Activated CD8-positive, alpha-beta memory T cell treated with anti-CD3 and anti-CD28 coated beads for 36 hours (primary cell): Measurements from ENCODE around the gene TFRC. TPM values are rescaled to one million over a fixed set of nuclear protein-coding genes. Genes with fewer than 3 reads are reported as not detected.
"Not testable (repeated sequence)": the region's sequence is repeated elsewhere in the genome, so short reads cannot be mapped to it uniquely, and the experiment has no call there.

Experiments used
- CTCF ChIA-PET: fragments of 350-600 bp; sonication (Branson Sonifier 250); formaldehyde crosslinking; loops from one replicate; lab custom pipeline; 2021; ENCODE audit warnings: antibody characterized with exemption; lab: Charles Lee
- POLR2A ChIA-PET: fragments of 350-600 bp; sonication (Branson Sonifier 250); formaldehyde crosslinking; loops from one replicate; lab custom pipeline; 2021; ENCODE audit warnings: antibody characterized with exemption; lab: Charles Lee
- total RNA-seq, 2 experiments: library from RNA; stranded (reverse); gene quantifications; one replicate each; pipeline ENCODE4 v1.2.3, GENCODE V29; 2021

Gene TFRC
- total RNA-seq, 2 experiments from 2014 or later, result 775 to 779 TPM

DNA sequence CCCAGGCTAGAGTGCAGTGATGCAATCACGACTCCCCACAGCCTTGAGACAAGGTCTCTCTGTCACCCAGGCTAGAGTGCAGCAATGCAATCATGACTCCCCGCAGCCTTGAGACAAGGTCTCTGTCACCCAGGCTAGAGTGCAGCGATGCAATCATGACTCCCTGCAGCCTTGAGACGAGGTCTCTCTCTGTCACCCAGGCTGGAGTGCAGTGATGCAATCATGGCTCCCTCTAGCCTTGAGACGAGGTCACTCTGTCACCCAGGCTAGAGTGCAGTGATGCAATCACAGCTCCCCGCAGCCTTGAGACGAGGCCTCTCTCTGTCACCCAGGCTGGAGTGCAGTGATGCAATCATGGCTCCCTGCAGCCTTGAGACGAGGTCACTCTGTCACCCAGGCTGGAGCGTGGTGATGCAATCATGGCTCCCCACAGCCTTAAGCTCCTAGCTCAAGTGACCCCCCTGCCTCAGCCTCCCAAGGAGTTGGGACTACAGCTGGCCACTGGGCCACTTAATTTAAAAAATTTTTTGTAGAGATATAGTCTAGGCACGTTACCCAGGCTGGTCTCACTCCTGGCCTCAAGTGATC, 26.1 kb downstream of the TFRC start:
- ChIA-PET POLR2A (interaction anchor here (0.6 to 1.0 kb wide), 3 partner anchors 24 to 429 kb away, joined by 3 read pairs; no protein-coding TSS in a partner anchor), CTCF (no interaction called here)

DNA sequence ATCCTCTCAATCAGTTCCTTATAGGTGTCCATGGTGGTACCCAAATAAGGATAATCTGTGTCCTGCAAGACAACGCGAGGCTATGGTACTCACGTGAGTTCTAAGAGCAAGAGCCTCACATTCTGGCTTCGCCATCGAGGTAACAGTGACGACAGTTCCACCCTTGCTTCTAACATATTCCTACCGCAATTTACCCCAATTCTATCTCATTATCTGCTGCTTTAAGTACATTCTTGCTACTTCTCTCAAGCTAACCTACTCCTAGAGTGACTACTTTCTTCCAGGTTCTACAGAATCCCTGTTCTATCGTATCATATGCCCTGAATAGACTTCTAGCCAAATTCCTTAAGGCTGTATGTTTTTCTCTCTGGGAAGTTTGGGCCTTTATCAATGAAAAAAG, 26.6 kb downstream of the TFRC start:
- ChIA-PET POLR2A (no interaction called here), CTCF (no interaction called here)

DNA sequence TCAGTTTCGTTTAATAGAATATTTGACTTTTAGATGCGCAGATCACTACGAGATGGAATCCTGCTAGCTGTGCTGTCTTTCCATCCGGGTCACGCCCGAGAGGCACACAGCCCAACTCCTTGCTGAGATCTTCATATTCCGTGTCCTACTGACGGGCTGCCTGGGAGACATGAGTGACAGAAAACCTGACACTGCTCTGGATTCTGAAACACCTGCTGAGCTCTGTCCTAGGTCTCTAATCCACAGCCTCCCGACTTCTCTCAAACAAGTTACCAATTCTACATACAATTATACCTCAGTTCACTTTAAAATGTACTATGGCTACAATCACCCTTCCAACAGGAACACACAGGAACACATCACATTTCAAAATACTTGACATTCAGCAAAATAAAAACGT, 27.2 kb downstream of the TFRC start:
- POLR2A ChIA-PET, result no interaction called here
- CTCF ChIA-PET, result no interaction called here

DNA sequence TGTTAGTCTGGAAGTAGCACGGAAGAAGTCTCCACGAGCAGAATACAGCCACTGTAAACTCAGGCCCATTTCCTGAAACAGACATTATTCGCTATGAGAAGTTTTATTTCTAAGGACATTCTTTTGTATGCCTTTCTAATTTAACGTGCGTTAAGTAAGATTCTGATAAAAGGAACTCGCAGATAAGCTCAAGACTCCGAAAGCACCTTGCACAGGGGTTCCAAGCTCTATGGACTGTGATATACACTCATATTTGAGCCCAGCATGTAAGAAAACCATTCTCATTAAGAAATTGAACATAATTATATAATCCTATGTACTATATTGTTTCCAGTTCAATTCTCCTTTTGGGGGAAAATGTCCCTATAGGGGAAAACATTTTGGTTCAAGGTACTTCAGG, 28.4 kb downstream of the TFRC start:
- CTCF ChIA-PET, result no interaction called here
- POLR2A ChIA-PET, result no interaction called here

DNA sequence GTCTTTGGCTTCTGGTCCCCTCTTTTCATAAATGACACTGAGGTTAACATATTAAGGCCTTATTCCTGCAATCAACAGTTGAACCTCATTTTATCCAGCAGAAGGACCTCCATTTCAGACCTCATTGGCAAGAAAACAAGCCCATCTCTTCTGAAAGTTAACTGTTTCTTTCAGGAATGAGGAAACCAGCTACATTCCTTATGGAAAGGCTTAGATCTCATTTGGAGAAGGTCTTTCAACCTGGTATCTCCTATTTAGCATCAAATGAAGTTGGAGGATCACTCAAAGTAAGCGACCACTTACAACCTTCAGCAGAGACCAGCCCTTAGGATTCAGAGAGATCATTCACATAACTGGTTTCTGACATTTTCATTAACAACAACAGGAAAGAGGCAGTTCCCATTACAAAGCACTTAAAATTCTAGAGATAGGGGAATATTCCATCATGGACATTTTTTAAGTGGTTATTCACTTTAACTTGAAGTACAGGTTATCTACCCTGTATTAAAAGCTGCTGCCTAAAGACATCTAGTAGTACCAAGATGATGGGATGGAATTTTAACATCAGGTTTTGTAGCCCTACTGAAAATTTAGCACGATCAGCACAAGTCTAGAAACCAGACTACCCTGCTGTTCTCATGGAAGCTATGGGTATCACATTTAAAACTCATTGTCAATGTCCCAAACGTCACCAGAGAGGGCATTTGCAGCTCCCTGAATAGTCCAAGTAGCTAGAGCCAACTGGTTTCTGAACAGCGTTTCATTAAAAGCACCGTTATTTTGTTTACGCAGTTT, 30.4 kb downstream of the TFRC start:
- ChIA-PET POLR2A (no interaction called here), CTCF (no interaction called here)

DNA sequence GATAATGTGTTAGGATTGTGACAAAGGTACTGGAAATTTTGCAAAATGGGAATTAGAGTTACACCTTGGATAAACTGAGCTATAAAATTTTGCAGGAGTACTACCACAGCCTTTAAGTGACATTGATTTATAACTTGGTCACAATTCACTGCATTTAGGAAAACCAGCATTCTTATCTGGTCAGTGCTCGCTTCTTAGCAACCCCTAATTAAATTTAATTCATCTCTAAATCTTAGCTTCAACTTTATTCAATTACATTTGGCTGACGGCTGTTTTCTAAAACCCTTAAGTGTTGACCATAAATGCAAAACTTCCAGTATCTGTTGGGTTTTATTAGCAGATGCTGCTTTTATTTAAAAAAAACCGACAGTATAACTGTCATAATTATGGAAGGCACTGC, 31.3 kb downstream of the TFRC start:
- ChIA-PET POLR2A (no interaction called here), CTCF (no interaction called here)

DNA sequence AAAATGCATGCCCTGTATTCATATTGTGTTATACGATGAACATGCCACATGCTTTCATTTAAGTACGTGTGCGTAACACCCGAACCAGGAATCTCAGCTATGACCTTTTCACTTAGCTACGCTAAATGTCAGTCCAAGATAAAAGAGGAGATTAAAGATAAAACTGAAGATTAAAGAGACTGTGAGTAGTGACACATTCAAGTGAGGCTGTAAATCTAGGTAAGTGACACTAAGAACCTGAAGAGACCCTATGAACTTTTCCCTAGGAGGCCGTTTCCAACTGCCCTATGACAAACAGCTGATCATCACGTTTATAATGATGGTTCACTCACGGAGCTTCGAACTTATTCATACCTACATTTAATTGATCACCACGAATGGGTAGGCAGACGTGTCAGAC, 32.2 kb downstream of the TFRC start:
- ChIA-PET CTCF (interaction anchor here (0.9 kb wide), 1 partner anchor 24 kb away, joined by 3 read pairs; no protein-coding TSS in a partner anchor), POLR2A (no interaction called here)

DNA sequence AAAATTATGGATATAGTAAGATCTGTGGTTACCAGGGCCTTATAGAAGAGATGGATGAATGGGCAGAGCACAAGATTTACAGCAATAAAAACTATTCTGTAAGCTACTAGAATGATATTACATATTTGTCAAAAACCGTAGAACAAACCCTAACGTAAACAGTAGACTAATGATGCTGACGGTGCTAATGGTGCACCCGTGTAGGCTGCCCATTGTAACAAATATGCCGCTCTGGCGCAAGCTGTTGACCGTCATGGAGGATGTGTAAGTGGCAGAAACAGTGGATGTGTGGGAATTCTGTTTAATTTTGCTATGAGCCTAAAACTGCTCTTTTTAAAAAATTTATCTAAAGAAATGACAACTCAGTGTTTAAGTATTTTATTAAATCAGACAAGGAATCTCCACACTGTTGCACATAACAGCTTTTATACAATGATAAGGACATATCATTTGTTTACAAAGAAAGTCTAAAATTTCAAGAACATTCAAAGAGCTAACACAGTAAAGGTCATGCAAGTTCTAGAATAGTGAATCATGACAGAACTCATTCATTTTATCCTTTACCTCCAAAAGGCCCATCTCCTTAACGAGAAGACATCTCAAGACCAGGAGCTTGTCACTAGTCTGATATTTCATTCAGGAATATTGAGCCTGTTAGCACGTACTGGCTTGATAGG, 32.8 kb downstream of the TFRC start:
- POLR2A ChIA-PET, result no interaction called here

DNA sequence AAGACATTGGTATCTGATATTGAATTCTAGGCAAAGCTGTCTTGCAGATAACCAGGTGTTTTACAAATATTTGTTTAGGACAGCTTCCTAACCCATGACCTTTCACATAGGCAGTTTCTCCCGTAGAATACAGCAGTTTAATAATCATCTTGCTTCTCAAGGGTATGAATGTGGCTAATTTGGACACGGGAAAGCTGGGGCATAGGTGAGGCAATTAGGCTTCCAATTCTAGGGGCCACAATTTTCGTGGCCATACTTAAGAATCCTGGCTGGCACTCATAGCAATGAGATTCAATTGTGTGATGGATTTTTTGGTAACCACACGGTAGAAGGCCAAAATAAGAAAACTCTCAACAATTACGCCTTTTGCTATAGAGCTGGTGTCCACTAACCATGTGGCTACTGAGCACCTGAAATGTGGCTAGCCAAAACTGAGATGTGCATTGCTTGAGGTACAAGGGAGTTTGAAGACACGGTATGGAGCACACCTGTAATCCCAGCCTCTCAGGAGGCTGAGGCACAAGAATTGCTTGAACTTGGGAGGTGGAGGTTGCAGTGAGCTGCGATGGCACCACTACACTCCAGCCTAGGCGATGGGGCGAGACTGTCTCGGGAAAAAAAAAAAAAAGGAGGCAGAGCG, 34.4 kb downstream of the TFRC start:
- ChIA-PET POLR2A (interaction anchor here (1.2 kb wide), 1 partner anchor 10 kb away, joined by 3 read pairs; no protein-coding TSS in a partner anchor), CTCF (interaction anchor here (0.6 kb wide), 1 partner anchor 174 kb away, joined by 3 read pairs; no protein-coding TSS in a partner anchor)

More for the DNA sequence above, 32.8 kb downstream of the TFRC start:
- CTCF ChIA-PET, result interaction anchor here (0.8 kb wide), 1 partner anchor 24 kb away, joined by 3 read pairs; no protein-coding TSS in a partner anchor

DNA sequence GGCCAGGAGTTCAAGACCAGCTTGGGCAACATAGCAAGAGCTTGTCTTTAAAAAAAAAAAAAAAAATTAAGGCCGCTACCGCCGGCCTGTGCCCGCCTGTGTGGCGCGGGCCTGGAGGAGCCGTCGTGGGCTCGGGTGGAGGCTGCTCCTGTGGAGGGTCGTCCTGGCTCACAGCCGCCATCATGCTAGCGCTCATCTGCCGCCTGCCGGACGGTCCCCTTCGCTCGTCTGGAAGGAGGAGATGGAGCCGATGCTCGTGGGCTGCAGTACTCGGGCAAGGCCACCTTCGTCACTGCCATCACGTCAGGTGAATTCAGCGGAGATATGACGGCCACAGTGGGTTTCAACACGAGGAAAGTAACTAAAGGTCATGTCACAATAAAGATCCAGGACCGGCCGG, 37.4 kb downstream of the TFRC start:
- ChIA-PET POLR2A (interaction anchor here (0.6 kb wide), 1 partner anchor 333 kb away, joined by 3 read pairs; no protein-coding TSS in a partner anchor), CTCF (no interaction called here)

DNA sequence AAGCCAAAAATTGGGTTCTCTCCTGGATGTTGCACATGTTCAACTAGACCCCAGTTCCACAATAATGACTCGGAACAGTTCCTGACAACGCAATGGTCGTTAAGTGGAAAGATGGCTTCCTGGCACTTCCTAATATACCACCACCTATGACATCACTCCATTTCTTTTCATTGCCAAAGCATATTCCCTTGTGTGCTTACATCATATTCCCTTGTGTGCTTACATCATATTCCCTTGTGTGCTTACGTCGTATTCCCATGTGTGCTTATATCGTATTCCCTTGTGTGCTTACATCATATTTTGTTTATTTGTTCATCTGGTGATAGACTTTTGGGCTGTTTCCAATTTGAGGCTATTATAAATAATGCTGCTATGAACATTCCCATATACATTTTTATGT, 39.2 kb downstream of the TFRC start:
- ChIA-PET CTCF (no interaction called here), POLR2A (no interaction called here)

DNA sequence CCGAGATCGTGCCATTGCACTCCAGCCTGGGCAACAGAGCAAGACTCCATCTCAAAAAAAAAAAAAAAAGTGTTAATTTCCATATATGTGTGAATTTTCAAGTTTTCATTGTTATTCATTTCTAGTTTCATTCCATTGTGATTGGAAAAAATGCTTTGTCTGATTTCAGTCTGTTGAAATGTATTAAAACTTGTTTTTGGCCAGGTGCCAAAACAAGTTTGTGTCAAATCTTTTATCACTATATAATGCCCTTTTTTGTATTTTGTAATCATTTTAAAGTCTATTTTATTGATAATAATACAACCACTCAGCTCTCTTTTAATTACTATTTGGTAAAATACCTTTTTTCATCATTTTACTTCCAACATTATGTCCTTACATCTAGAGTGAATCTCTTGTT, 42.5 kb downstream of the TFRC start:
- POLR2A ChIA-PET, result no interaction called here

DNA sequence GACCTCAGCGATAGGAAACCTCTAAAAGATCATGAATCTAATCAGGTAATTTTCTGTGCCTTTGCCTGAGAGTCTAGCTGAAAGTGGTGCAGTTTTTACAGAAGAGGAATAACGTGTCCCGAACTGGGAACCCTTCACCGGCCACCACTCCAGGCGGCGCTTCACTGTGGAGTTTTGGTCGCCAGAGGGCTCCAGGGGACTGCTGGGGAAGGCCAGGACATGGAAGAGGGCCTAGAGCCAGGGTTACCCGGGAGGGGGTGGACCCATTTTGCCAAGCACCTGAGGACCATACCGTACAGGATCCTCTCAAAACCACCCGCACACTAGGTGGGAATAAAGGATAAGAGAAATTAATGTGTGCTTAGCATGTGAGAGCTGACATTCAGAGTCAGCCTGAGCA, 55.8 kb downstream of the TFRC start:
- POLR2A ChIA-PET, result not testable (repeated sequence)
- CTCF ChIA-PET, result interaction anchor here (1.1 kb wide), 1 partner anchor 16 kb away, joined by 3 read pairs; no protein-coding TSS in a partner anchor

More for the DNA sequence above, 42.5 kb downstream of the TFRC start:
- CTCF ChIA-PET, result no interaction called here

DNA sequence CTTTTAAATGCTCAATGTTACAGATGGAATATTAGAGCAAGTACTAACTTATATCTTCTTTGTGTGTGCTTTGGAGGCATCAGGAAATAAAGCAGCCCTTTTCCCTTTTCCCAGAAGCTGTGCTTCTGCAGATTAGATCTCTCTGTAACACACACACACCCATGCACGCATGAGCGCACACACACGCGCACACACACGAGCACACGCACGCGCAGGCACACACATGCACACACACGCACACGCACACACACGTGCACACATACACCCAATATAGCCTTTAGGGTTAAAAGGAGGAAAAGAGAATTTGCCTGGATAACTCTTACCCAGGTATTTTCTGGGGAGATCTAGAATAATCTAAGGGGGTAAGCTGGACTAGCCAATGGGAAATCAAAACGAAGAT, 56.9 kb downstream of the TFRC start:
- CTCF ChIA-PET, result no interaction called here
- POLR2A ChIA-PET, result no interaction called here

DNA sequence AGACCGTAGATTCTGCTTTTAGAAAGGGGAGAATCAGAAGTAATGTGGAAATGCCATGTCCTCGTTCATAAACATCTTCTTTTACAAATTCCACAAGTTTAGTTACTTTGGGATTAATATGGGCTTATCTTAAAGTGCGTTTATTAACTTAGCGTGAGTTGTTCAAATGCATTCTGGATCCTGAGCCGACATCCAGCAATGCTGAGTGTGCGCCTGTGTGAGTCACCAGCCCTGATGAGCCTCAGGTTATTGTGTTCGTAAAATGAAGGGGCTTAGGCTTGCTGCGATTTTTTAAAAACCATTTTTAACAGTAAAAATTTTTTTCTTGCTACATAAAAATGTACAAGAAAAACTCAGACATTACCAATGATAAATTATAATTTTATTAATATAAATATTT, 57.9 kb downstream of the TFRC start:
- POLR2A ChIA-PET, result no interaction called here

DNA sequence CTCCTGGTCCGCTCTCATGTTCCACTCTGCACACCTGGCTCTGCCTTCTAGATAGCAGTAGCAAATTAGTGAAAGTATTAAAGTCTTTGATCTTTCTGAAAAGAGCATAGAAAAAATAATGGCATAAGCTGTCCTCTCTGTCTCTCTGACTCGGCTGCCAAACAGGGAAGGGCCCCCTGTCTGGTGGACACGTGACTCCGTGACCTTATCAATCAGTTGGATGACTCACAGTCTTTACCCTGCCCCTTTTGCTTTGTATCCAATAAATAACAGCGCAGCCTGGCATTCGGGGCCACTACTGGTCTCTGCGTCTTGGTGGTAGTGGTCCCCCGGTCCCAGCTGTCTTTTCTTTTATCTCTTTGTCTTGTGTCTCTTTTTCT, 59.4 kb downstream of the TFRC start:
- CTCF ChIA-PET, result interaction anchor here (0.8 kb wide), 1 partner anchor 9 kb away, joined by 4 read pairs; no protein-coding TSS in a partner anchor

More for the DNA sequence above, 57.9 kb downstream of the TFRC start:
- CTCF ChIA-PET, result no interaction called here

DNA sequence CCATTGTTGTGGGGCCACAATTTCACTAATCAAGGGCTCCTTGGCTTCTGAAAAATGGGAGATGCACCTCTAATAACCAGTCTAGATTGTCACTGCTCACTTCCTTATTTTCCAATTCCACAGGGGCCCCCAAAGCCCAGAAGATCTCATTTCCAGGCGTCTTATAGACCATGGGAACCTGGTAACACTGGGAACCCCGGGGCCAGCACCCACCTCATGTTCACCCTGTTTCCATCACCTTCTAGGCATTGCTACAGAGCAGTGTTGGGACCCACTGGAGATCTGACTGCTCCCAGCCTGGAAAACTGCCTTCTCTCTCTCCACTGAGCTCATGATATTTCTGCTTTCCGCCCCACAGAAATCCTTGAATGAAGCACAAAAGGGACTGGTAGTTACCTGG, 61.5 kb downstream of the TFRC start:
- ChIA-PET CTCF (no interaction called here), POLR2A (no interaction called here)

More for the DNA sequence above, 59.4 kb downstream of the TFRC start:
- POLR2A ChIA-PET, result not testable (repeated sequence)

DNA sequence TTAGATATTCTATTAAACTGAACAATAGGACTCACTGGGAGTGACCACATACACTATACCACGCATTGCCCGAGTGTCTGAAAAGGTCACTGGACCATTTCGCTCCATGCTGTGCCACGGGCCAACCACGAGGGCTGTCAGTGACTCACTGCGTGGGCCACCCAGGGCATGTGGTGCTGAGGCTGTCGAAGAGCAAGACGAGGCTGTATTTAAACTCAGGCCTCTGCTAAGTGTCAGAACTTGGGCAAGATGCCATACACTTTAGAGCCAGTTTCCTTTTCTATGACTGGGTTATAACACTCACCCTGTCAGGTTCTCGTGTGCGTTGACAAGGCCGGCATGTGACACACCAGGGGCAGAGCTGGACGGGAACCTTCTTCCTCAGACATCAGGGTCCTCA, 62.3 kb downstream of the TFRC start:
- CTCF ChIA-PET, POLR2A ChIA-PET: not testable (repeated sequence)

DNA sequence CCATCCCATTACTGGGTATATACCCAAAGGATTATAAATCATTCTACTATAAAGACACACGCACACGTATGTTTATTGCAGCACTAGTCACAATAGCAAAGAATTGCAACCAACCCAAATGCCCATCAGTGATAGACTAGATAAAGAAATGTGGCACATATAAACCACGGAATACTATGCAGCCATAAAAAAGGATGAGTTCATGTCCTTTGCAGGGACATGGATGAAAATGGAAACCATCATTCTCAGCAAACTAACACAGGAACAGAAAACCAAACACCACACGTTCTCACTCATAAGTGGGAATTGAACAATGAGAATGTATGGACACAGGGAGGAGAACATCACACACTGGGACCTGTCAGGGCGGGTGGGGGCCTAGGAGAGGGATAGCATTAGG, 63.7 kb downstream of the TFRC start:
- POLR2A ChIA-PET, CTCF ChIA-PET: not testable (repeated sequence)

DNA sequence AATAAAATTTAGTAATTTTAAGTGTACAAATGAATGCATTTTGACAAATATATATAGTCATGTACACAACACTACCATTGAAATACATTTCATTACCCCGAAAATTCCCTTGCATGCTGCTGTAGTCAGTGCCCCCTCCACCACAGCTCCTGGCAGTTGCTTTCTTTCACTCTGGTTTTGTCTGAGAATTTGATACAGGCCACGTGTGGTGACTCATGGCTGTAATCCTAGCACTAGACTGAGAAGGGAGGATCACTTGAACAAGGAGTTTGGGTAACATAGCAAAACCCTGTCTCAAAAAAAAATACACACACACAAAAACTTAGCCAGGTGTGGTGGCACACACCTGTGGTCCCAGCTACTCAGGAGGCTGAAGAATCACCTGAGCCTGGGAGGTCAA, 65.4 kb downstream of the TFRC start:
- CTCF ChIA-PET, result no interaction called here
- POLR2A ChIA-PET, result no interaction called here
